Measurements from ENCODE around the gene SMG6.

The SMG6 gene

DNA sequence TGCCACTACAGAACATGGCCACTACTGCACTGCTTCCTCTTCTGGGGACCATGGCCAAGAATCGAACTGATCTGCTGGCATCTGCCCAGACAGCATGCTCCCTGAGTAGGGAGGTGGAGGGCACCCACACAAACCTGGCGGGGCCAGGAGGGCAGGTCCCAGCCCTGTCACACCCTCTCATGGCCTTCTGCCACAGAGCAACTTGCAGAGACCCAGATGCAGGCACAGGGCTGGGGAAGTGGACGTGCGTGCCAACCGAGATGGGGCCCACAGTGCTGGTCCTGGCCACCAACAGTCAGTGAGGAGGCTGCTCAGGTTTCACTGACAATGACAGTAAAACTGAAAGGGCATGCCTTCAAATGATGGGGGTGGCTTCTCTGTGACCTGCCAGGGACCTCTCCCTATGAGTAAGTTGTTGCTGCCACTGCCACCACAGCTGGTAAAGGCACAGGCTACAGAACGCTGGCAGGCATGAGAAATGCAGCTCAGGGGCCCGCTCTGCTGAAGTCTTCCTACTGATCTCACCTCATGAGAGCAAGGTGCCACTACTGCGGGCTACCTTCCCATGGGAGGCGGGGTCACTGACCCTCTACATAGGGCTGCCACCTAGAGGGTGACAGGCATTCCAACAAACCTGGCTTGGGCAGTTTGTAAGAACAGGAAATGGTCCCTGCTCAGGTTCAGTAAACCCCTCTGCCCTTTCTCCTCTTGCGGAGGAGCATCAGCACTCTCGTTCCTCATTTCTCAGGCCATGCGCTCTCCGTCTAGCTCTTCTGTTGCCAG, 233.2 kb downstream of the SMG6 start:
- no peak for DNase-seq

DNA sequence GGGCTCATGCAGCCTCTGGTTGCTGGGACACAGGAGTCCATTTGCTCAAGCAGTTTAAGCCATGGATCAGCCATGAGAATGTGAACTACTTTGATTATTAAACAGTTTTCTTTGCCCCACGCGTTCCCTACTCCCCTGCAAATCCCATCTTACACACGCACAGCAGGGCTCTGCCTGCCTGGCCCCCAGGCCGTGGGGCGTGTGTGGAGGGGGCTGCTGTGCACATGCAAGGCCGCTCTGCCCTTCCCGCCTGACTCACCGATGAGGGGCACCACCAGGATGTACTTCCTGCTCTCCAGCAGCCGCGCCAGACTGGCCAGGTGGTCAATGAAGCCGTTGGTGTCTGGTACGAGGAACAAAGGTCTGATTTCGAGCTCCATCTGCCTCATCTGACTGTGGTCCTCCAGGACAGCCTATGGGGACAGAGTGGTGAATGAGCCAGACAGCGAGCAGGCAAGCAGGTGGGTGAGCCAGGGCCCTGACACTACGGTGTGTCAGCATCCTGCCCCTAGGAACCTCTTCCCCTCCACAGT, 235.0 kb downstream of the SMG6 start:
- DNase-seq: peak in 1 of 3 experiments; percentile 5

DNA sequence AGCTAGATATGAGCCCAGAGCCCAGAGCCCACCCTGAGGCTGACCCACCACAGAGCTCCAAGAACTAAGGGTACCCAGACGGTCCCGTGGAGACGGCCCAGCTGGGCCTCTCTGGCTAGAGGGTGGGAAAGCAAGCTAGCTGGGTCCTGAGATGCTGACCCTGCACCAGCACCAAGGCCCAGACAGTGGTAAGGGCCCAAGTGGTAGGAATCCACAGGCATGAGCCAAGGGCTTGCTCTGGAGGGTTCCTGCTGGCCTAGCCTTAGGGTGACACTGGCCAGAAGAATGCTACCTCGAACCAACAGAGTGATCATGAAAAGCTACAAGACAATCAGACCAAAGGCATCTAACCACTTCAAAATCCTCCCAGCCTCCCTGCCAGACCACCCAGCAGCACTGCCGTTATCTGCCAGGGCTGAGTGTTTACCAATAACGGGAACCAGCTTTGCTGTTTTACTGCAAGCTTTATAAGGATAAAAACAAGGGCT, 235.5 kb downstream of the SMG6 start:
- DNase-seq: no peak

DNA sequence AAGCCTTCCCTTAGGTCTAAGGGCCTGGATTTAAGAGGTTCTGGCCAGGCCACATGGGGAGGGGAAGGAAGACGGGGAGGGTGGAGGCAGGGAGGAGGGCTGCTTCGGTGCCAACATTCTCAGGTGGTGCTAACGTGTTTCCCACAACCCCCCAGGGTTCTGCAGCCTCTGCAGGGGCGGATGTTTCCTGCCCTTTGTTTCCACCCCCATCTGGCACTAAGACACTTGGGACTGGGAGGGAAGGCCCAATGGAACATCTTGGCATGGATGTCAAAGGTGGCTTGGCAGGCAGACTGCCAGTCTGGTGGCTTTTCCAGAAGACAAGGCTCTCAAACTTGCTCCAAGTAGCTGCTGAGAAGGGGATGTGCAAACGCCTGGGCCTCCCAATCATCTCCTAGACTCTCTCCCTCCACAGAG, 236.0 kb downstream of the SMG6 start:
- no peak for DNase-seq

DNA sequence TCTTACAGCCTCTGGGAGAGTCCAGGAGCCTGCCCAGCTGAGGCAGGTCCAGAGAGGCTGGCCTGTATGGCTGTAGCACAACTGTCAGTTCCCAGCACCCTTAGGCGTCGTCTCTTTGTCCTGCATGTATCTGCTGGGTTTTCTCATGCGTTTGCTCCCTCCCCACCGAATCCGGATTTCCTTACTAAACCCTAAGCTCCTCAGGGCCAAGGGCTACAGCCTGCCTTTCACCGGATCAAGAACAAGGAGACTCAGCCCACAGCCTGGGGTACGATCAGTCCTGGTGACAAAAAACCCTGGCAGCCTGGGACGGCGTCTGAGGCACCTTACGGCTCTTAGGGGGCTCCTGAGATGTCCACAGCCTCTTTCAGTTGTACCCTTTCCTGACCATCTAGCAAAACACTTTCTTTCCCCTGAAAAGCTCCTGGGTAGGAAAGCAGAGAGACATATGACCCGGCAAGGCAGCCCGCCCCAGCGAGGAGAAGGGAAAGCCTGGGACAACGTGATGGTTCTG, 236.5 kb downstream of the SMG6 start:
- DNase-seq: no peak

DNA sequence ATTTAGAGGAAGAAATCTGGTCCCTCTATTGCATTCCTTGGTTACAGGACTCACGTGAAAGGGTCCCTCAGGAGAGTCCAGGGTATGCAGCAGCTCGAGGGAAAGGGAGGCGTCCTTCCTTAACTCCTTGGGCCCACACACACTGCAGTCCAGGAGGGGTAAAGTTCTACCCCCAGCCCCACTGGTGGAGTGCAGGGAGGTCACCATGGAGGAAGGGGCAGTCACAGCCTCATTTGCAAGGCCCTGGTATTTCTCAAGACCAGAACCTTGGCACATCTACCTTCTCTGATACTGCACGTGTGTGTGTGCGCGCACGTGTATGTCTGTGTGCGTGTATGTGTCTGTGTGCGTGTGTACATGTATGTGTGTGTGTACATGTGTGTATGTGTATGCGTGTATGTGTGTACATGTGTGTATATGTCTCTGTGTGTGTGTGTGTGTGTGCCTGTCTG, 237.6 kb downstream of the SMG6 start:
- no peak for DNase-seq

DNA sequence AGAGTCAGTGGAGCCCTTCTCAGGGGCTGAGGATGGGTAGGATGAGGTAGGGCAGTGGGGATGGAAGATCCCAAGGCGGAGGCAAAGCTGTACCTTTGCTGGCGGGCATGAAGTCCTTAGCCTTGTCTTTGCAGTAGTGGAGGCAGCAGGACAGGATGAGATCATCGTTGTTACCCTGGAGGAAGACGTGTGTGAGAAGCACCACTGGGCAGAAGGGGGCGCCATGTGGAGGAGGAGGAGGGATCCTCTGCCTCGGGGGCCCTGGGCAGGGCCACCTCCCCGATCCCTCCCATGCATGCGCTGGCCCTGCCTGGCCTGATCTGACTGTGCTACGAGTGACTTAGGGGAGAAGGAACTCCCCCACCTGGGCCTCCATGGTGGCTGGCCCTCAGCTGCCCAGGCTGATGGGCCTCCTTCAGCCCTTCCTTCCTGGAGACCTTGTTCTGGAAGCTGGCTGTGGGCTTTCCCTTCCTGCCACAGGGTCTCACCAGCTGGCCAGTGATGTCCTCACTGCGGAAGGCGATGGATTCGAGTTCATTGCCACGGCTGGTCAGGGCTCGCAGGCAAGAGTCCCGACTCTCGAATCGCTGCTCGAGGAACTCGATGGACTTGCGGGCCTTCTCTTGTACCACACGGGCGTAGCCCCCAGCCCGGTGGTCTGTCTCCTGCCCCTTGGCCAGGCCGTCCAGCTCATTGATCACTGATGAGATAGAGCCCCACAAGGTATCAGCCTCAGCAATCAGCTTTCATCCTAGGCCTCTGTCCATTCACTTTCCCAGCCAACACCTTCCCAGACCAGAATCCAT, 238.4 kb downstream of the SMG6 start:
- DNase-seq: no peak

DNA sequence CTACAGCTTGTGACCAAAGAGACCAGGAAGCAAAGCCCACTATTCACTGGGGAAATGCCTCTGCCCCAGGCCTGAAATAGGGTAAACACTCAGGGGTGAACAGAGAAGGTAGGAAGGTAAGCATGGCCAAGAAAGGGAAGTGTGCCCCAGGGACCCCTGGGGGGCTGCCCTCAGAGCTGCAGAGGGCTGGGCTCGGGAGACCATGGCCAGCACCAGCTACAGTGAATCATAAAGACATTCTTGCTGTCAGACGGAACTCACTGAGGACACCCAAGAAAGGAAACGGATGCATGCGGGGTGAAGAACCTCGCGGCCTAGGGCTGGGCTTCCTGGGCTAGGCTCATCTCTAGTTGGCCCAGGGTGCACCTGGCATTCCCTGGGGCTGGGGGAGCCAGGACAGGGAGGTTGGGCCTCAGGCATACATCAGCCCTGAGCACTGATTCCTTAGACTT, 239.0 kb downstream of the SMG6 start:
- DNase-seq: no peak

DNA sequence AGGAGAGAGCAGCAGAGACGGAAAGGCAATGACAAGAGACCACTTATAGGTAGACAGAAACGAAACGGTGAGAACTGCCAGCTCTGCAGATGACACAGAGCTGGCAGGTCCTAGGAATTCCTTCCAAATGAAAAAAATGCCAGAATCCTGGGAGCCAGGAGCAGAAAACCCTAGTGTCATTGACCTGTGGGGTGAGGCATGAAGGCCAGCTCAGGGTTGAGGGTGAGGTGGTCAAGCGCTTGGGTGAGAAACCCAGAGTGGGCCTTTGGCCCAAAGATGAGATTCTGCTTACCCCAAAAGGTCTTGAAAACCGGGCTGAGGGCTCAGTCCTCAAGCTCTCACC, 239.5 kb downstream of the SMG6 start:
- DNase-seq: no peak

DNA sequence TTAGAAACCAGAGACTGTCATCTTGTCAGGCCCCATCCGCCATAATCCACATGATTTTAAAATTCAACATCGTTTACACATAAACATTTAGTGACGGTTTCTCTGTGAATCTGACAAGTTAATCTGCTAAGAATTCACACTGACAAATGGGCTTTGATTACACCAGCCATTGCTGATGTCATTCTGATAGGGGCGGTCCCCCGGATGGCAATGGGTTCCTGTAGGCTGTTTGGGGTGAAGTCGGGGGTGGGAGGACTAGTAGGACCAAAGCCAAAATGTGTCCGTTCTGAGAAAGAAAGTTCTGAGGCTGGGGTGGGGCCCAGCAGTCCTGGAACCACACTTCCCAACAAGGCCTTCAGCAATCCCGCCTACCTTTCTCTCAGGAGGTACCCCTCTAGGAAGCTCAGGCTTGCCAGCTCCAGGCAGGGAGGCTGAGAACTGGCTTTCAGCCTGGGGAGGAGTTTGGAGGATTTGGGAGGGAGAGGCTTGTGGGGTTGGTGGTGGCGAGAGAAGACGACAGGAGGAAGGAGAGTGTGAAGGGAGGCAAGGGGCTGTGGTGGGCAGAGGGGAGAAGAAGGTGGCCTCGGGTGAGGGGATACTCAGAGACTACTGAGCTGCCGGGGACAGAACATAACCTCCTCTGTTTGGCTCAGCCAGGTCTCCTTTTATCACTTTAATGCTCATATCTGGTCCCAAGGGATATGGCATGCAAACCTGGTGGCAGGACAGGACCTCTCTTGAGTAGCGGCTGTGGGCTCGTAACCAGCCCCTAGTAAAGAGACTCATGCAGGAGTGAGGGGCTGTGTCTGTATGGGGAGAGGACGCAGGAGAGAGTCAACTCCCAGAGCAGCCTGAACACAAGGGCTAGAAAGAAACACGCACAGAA, 240.1 kb downstream of the SMG6 start:
- no peak for DNase-seq

DNA sequence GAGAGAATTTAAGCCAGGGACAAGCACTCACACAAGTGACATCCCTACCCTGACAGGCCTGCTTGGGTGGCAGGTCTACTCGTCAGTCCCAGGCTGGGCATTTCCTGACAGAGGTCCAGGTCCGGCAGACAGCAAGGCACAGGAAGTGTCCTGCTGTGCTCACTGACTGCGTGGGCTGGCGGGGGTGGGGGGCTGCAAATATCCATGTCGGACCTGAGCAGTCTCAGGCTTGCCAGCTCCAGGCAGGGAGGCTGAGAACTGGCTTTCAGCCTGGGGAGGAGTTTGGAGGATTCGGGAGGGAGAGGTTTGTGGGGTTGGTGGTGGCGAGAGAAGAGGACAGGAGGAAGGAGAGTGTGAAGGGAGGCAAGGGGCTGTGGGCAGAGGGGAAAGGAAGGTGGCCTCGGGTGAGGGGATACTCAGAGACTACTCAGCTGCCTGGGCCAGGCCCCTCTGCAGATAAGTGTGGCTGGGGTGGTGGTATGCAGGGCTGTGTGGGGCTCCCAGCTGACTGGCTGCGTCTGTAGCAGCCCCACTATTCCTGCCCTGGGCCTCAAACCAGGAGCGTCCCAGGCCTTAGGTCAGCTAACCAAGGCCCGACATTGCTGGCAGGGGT, 240.9 kb downstream of the SMG6 start:
- peak in 1 of 3 experiments; percentile 1 for DNase-seq

DNA sequence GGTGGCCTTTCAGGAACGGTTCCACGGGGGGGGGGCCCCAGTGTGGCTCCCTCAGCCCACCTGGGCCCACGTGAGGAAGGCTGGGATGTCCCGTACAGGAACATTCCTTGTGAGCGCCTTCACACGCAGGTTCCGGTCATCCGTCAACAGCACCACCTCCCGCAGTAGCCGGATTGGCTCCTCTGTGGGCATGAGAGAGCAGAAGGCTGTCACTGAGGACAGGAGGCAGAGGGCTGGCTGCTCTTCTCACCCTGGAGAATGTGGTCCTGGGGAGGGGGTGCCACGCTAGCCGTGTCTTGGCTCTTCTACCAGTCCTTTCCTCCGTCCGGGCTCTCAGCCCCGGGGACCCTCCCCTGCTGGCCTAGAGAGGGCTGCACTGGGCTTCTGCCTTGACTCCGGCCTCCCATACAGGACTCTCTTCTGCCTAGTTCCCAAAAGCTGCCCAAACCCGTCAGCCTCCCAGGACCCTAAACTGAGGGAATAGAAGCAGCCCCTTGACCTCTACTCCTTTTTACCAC, 242.1 kb downstream of the SMG6 start:
- no peak for DNase-seq

DNA sequence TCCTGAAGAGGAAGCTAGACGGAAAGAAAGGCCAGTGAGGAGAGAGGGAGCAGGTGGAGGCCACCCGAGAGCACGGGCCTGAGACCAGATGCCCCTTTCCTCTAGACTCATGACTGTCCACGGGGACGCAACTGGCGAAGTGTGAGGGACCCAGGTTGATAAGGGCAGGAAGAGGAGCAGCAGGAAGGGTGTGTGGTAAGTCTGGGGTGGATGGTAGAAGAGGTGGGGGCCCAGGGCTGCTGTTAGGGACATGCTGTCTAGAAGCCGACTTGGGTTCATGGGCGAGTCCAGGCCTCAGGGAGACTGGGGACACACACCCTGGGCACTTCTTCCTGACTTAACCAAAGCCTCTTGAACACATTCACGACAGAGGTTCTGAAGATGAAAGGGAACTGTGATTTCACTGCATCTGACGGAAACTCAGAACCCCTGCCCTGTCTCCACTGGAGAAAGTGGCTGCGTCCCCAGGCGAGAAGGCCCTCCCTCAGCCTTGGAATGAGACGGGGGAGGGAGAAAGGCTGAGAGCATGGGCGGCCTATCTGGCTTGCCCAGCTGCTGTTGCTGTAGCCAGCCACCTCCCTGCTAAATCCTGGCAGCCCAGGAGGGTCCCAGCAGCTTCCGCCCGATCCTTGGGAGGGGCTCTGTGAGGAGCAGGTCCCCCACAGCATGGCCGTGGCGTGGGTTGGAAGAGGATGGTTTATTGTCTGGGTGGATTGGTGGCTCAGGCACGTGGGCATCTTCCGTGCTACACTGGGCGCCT, 242.7 kb downstream of the SMG6 start:
- no peak for DNase-seq

DNA sequence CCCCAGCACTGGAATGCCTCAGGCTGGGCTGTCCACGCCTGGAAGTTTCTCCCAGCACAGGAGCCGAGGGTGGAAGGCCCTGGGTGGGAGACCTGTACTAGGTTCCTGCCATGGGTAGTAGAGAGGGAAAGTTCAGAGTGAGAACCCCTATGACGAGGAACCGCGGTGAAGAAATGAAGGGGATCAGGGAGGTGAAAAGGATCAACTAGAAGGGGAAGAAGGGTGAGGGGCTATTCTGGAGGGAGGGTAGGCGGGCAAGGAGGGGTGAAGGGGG, 243.3 kb downstream of the SMG6 start:
- DNase-seq: no peak

DNA sequence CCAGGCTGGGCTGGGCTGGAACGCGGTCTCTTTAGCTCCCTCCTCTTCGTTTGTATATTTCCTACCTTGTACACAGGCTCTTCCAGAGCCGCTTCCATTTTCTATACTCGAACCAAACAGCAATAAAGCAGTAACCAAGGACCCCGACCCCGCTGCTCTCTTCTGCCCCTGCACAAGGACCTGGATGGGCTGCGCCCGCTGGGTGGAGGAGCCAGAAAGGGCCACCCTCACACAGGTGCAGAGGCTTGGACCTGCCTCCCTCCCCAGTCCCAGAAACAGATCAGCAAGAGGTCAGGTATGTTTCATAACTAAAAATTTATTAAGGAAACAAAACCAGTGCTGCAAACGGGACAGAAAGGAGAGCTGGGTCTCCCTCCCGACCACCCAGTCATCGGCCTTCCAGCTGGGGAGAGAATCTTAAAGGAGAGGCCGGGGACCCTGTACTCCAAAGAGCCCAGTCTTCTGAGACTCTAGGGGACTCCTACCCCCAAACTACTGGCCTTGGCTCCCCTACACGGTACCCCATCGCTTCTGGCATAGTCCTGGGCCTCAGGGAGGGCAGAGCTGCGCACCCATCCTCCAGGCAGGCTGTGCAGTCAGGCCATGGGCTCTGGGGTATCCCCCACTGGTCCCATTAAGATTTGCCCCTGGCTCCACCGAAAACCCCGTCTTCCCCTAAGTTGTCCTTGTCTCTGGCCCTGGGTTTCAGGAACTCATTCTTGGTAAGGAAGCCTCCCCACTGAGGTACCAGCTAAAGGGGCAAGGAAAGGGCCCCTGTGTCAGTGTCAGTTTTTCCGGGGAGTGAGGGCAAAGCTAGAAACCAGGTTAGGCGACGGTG, 243.8 kb downstream of the SMG6 start:
- DNase-seq: no peak

DNA sequence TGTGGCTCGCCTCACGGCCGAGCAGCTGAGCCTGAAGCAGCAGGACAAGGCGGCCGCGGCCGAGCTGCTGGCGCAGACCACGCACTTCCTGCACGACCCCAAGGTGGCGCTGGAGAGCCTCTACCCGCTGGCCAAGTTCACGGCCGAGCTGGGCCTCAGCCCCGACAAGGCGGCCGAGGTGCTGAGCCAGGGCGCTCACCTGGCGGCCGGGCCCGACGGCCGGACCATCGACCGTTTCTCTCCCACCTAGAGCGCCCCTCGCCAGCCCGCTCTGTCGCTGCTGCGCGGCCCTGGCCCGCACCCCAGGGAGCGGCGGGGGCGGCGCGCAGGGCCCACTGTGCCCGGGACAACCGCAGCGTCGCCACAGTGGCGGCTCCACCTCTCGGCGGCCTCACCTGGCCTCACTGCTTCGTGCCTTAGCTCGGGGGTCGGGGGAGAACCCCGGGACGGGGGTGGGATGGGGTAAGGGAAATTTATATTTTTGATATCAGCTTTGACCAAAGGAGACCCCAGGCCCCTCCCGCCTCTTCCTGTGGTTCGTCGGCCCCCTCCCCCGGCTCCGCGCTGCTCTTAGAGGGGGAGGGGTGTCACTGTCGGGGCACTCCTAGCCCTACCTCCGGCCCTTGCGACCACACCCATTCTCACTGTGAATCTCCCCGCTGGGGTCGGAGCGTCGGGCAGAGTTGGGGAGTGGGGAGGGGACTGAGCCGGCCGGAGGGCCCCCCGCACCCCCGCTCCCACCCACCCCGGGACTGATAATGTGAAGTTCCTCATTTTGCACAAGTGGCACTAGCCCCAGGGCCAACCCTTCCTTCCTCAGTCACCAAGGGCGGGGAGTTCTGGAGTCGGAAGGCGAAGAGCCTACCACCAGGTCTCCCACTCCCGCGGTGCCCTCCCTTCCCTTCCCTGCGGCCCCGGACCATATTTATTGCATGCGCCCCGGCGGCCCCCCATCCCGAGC, 244.7 kb downstream of the SMG6 start:
- no peak for DNase-seq

DNA sequence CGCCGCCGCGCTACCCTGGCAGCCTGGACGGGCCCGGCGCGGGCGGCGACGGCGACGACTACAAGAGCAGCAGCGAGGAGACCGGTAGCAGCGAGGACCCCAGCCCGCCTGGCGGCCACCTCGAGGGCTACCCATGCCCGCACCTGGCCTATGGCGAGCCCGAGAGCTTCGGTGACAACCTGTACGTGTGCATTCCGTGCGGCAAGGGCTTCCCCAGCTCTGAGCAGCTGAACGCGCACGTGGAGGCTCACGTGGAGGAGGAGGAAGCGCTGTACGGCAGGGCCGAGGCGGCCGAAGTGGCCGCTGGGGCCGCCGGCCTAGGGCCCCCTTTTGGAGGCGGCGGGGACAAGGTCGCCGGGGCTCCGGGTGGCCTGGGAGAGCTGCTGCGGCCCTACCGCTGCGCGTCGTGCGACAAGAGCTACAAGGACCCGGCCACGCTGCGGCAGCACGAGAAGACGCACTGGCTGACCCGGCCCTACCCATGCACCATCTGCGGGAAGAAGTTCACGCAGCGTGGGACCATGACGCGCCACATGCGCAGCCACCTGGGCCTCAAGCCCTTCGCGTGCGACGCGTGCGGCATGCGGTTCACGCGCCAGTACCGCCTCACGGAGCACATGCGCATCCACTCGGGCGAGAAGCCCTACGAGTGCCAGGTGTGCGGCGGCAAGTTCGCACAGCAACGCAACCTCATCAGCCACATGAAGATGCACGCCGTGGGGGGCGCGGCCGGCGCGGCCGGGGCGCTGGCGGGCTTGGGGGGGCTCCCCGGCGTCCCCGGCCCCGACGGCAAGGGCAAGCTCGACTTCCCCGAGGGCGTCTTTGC, 245.6 kb downstream of the SMG6 start:
- DNase-seq: no peak

DNA sequence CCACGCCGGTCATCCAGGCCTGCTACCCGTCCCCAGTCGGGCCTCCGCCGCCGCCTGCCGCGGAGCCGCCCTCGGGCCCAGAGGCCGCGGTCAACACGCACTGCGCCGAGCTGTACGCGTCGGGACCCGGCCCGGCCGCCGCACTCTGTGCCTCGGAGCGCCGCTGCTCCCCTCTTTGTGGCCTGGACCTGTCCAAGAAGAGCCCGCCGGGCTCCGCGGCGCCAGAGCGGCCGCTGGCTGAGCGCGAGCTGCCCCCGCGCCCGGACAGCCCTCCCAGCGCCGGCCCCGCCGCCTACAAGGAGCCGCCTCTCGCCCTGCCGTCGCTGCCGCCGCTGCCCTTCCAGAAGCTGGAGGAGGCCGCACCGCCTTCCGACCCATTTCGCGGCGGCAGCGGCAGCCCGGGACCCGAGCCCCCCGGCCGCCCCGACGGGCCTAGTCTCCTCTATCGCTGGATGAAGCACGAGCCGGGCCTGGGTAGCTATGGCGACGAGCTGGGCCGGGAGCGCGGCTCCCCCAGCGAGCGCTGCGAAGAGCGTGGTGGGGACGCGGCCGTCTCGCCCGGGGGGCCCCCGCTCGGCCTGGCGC, 246.3 kb downstream of the SMG6 start:
- no peak for DNase-seq

All from NCI-H1417 (cell line).